Right forelimb (tissue), 1 donor: ENCODE results near the gene CFAP43.
A peak's percentile ranks its signal among the peaks of the same experiment; 100 is the strongest.
"Not testable (repeated sequence)": the region's sequence is repeated elsewhere in the genome, so short reads cannot be mapped to it uniquely, and the experiment has no call there.

Experiments used
- DNase-seq: peaks from one replicate; pipeline ENCODE4 v3.0.0-alpha.2; 2018

Gene CFAP43

GRCh38 chr10:104257235-104257634, 25.1 kb upstream of the CFAP43 start:
- DNase-seq, result no peak

- no peak for DNase-seq
Measured at GRCh38 chr10:104256335-104256961, 24.3 kb upstream of the CFAP43 start.

GRCh38 chr10:104255311-104255981, 23.3 kb upstream of the CFAP43 start:
- no peak for DNase-seq

- DNase-seq, result peak; percentile 74
Measured at GRCh38 chr10:104254493-104255310, 22.5 kb upstream of the CFAP43 start, which contains the start of gene GSTO1. GSTO1 (plus strand) TSS chr10:104254892; CDS start chr10:104254929, 37 bp downstream.

GRCh38 chr10:104253606-104254410, 21.6 kb upstream of the CFAP43 start:
- no peak for DNase-seq

GRCh38 chr10:104253106-104253505, 20.9 kb upstream of the CFAP43 start:
- no peak for DNase-seq

- DNase-seq, result no peak
Measured at GRCh38 chr10:104252368-104252767, 20.2 kb upstream of the CFAP43 start.

GRCh38 chr10:104251443-104251842, 19.3 kb upstream of the CFAP43 start:
- no peak for DNase-seq

- DNase-seq, result no peak
Measured at GRCh38 chr10:104250371-104250770, 18.2 kb upstream of the CFAP43 start.

- DNase-seq, result not testable (repeated sequence)
Measured at GRCh38 chr10:104248931-104249330, 16.8 kb upstream of the CFAP43 start.

- DNase-seq, result no peak
Measured at GRCh38 chr10:104247513-104248146, 15.5 kb upstream of the CFAP43 start.

- DNase-seq, result no peak
Measured at GRCh38 chr10:104246976-104247375, 14.8 kb upstream of the CFAP43 start.

GRCh38 chr10:104245066-104245632, 13.0 kb upstream of the CFAP43 start:
- DNase-seq, result no peak

- DNase-seq, result no peak
Measured at GRCh38 chr10:104243512-104243911, 11.3 kb upstream of the CFAP43 start.

GRCh38 chr10:104243009-104243408, 10.8 kb upstream of the CFAP43 start:
- not testable (repeated sequence) for DNase-seq

- DNase-seq, result no peak
Measured at GRCh38 chr10:104242545-104242944, 10.4 kb upstream of the CFAP43 start.

GRCh38 chr10:104240078-104240477, 7.9 kb upstream of the CFAP43 start:
- no peak for DNase-seq

- DNase-seq, result no peak
Measured at GRCh38 chr10:104235801-104236200, 3.6 kb upstream of the CFAP43 start.

- no peak for DNase-seq
Measured at GRCh38 chr10:104234934-104235333, 2.8 kb upstream of the CFAP43 start.

- no peak for DNase-seq
Measured at GRCh38 chr10:104233817-104234216, 1.7 kb upstream of the CFAP43 start.

GRCh38 chr10:104232613-104233102, 494 bp upstream of the CFAP43 start:
- no peak for DNase-seq

- DNase-seq, result no peak
Measured at GRCh38 chr10:104230490-104230889, 1.7 kb downstream of the CFAP43 start.
